GM13976 (cell line): Measurements from ENCODE around the gene SLC4A2.

Experiments
- DNase-seq: peaks from one replicate; pipeline ENCODE4 v3.0.0; 2012; ENCODE audit warnings: low spot score
- CTCF ChIP-seq: IDR thresholded peaks from 2 replicates; pipeline ENCODE4 v1.5.1; 2012; ENCODE audit warnings: borderline replicate concordance, mild to moderate bottlenecking; ENCODE audit not compliant: insufficient read depth; ENCODE audit errors: extremely low read depth, missing control alignments, control extremely low read depth
- in situ Hi-C: fragments of 300-500 bp; cut with MboI; formaldehyde crosslinking; loops from one replicate; pipeline ENCODE4 v1.12.0; 2022; ENCODE audit warnings: low sequenced_read_pairs, mixed read lengths, inconsistent platforms; ENCODE audit not compliant: unreplicated experiment

The SLC4A2 gene

GRCh38 chr7:151076863-151077704 lies 17.7 kb downstream of the SLC4A2 start:
- no peak for DNase-seq

GRCh38 chr7:151077705-151078232 lies 18.4 kb downstream of the SLC4A2 start:
- DNase-seq: no peak
- in situ Hi-C loops: no loop called here
- TF ChIP-seq CTCF: no peak

More at GRCh38 chr7:151076863-151077704, 17.7 kb downstream of the SLC4A2 start:
- in situ Hi-C loops: no loop called here
- no peak for TF ChIP-seq CTCF

GRCh38 chr7:151078233-151079040 lies 19.0 kb downstream of the SLC4A2 start:
- no peak for DNase-seq

GRCh38 chr7:151079199-151079910 lies 20.0 kb downstream of the SLC4A2 start:
- DNase-seq: no peak
- no peak for TF ChIP-seq CTCF
- in situ Hi-C loops: no loop called here

More at GRCh38 chr7:151078233-151079040, 19.0 kb downstream of the SLC4A2 start:
- TF ChIP-seq CTCF: no peak
- in situ Hi-C loops: no loop called here

GRCh38 chr7:151080067-151080521 lies 20.7 kb downstream of the SLC4A2 start:
- no peak for TF ChIP-seq CTCF
- in situ Hi-C loops: no loop called here
- DNase-seq: no peak
